IPS-NIHi11 (cell line): ENCODE results near the gene CD244.
A peak's percentile ranks its signal among the peaks of the same experiment; 100 is the strongest.
"Not testable (repeated sequence)": the region's sequence is repeated elsewhere in the genome, so short reads cannot be mapped to it uniquely, and the experiment has no call there.

ENCODE experiments used
- DNase-seq: peaks from one replicate; pipeline ENCODE4 v3.0.0; 2012; ENCODE audit warnings: mixed read lengths, low spot score

CD244 gene

DNA sequence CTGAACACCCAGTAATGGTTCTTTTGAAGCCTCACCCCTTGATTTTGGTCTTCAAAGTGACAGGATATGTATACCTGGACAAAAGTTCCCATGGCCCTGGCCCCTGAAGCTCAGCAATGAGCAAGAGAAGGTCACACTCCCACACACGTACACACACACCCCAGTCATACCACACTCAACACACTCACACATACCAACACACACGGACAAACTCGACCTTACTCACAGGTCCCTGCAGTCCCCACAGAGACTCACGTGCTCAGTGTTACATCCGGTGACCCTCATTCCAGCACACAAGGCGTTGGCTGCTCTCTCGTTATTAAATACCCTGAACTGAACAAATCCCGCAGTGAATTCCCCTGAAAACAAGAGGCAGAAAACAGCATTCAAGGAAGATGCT, 16.4 kb upstream of the CD244 start:
- no peak for DNase-seq

DNA sequence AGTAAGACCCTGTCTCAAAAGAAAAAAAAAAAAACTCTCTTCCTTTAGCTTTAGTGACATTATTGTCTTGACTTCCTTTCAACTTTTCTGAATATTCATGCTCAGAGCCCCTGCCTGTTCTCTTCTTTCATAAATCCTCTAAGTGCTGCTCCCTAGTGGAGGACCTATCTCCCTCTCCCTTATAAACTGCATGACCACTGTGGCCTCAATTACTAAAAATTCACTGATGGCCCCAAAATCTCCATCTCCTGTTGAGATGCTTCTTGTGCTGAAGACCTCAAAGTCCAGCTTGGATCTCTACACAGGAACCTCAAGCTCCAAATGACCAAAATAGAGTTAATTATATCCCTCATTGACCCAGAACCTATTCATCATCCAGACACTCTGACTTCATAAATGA, 14.5 kb upstream of the CD244 start:
- peak; percentile 39 for DNase-seq

DNA sequence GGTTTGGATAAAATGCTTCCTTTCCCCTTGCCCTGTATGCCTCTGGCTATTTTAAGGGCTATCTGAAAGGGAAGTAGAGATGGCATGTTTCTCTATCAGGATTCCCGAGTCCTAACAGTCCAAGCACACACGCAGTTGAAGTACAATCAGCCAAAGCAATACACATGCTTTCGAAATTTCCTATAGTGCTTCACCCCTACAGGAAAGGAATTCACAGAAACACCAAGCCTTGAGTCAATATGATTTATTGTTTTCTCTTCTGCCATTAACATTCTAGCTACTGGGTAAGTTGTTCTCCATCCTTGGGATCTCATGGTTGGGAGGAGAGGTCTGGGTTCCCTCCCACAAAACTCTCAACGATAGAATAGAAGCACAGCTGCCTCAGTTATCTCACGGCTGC, 13.6 kb upstream of the CD244 start:
- no peak for DNase-seq

GRCh38 chr1:160875591-160875990, 12.9 kb upstream of the CD244 start:
- not testable (repeated sequence) for DNase-seq

- no peak for DNase-seq
Measured at GRCh38 chr1:160874935-160875334, 12.2 kb upstream of the CD244 start.

GRCh38 chr1:160868141-160868540, 5.5 kb upstream of the CD244 start:
- no peak for DNase-seq

GRCh38 chr1:160867651-160868050, 5.0 kb upstream of the CD244 start:
- not testable (repeated sequence) for DNase-seq

DNA sequence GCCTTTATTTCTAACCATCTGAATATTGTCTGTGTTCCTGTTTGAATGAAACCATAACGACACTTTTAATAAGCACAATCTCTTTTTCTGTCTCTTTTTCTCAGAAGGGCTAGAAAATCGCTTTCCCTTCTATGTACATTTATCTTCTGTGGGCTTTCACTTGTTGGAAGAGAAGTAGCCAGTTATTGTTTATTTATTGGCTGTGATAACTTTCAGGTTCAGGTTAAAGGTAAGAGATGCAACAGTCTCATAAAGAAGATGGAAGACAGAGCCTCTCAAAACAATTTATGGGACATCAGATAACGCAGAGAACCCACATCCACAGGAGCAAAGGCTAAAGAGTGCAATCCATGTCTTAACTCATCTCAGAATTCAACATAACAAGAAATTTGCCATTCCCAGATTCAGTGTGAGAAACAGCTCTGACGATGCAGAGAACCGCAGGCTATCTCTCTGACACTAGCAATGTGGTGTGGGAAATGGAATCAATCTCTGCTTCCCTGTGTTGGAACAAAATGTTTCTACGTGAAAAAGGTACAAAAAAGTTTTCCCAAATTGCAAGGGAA, 4.1 kb upstream of the CD244 start:
- DNase-seq = no peak

- no peak for DNase-seq
Measured at GRCh38 chr1:160866001-160866694, 3.5 kb upstream of the CD244 start.

DNA sequence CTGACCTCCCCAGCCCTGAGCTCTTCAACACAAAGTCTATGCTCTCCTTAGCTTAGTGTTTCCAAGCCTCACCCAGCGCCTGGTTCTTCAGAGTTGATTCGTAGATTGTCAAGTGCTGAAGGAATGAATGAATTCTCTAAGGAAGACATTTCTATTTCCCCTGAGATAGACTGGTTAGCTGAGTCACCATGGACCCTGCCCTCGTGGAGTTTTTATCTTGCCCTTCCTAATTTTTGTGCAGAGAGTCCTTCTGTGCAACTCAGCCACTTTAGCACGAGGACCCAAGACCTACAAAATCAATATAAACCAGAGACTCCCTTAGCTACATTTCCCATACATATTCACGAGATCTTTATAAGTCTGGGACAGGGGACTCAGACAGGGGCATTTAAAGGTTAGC, 2.6 kb upstream of the CD244 start:
- no peak for DNase-seq

GRCh38 chr1:160864173-160864572, 1.5 kb upstream of the CD244 start:
- no peak for DNase-seq

DNA sequence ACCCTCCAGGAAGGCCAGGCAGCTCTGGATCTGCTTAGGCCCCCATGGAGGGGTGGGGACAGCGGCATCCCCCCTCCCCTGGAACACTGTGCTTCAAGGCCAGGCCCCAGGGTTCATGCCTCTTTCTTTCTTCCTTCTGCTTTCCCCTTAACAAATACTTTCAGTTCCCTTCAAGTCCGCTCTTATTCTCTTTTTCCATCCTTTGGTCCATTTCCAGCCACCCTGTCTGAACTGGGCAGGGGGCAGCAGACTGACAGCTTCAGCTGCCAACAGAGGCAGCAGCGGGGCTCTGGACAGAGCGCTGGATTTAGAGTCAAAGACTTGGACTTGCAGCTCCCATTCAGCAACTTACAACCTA, 1.1 kb upstream of the CD244 start:
- no peak for DNase-seq

DNA sequence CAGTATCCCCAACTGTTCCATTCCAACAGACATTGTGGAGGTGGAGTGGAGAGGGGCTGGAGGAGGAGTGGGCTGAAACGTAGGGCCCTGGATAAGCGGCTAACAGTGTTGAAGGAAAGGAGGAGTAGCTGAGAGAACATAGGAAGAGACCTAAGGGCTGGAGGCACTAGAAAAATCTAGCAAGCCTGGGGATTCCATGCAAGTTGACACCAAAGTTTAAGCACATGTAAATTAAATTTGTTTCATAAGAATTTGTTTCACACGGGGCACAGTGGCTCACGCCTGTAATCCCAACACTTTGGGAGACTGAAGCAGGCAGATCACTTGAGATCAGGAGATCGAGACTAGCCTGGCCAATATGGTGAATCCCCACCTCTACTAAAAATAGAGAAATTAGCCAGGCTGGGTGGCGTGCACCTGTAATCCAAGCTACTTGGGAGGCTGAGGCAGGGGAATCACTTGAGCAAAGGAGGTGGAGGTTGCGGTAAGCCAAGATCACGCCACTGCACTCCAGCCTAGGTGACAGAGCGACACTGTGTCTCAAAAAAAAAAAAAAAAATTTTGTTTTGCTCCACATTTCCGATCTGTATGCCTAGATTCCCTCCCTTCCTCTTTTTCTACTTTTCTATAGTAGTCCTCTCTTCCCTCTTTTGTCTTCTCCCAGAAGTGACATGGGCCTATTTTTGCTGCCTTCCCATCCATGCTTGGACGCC, 530 bp upstream of the CD244 start:
- no peak for DNase-seq

GRCh38 chr1:160860840-160861505, 1.7 kb downstream of the CD244 start:
- DNase-seq = no peak

GRCh38 chr1:160859166-160859565, 3.5 kb downstream of the CD244 start:
- DNase-seq = no peak

GRCh38 chr1:160858507-160858906, 4.2 kb downstream of the CD244 start:
- no peak for DNase-seq

GRCh38 chr1:160858097-160858496, 4.6 kb downstream of the CD244 start:
- no peak for DNase-seq

DNA sequence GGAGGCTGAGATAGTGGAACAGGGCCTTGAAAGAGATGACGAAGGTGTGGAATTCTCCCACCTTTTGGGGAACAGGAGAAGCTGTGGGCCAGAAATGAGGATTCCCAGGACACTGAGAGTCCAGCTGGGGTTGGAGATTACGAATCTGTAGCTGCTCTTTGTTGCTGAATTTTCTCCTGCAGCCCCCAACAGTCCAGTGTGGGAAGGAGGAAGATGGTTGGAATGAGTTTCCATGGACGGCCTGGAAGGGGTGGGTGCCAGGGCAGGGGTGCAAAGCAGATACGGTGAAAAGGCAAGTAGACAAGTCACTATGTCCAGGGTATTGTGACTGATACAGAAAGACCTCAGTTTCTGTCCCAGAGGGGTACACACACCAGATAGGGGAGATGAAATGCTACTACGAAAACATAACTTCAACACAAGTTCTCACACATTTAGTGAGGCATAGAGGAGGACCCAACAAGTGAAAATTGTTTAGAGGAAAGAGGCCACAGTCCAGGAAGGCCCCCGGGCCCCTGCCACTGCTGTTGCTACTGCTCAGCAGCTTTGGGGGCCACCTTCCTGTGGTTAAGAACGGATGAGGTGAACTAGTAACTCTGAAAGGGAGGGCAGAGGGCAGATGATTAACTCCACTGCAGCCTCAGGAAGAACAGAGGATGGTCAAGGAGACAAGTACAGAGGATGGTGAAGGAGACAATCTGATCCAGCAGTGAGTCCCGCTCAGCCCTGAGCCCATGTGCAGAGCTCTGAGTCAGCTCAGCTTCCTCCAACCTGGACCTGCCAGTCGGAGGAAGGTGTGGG, 7.3 kb downstream of the CD244 start:
- DNase-seq = no peak

DNA sequence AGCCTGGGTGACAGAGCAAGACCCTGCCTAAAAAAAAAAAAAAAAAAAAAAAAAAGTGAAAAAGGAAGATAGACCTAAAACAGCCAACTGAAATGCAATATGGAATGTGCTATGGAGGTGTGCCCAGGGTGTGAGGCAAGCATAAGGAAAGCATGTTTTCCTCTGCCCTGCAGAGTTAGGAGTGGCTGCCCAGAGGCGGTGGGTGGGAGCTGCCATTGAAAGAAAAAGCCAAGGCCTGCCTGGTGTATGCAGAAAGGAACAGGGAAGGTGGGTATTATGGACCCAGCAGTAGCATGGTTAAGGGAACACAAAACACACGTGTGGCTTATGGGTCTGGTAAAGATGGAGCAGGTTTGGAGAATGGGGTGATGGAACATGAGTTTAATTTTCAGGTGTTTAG, 8.9 kb downstream of the CD244 start:
- no peak for DNase-seq

- no peak for DNase-seq
Measured at GRCh38 chr1:160853014-160853413, 9.7 kb downstream of the CD244 start.

GRCh38 chr1:160850993-160851392, 11.7 kb downstream of the CD244 start:
- DNase-seq = no peak

DNA sequence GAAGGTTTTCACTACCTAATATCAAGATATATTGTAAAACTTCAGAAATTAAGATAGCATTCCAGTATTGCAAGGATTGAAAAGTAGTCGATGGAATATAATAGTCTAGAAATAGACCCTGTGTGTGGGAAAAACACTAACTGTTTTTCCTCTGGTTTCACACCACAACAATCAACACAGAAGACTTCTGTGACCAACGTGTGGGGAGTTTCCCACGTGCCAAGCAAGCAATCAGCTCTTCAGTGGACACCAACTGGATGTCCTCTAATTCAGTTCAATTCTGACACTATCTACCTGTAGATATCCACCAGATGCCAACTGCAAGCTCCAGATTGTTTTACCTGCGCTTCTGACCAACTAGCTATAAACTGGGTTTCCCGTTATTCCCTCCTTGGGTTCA, 12.1 kb downstream of the CD244 start:
- no peak for DNase-seq
